Activated naive CD4-positive, alpha-beta T cell treated with anti-CD3 and anti-CD28 coated beads, Interleukin-2, amount 50 U/mL, for 24 hours (primary cell): ENCODE results near the gene ZNF407.

Experiments used
- H3K27ac Mint-ChIP-seq: one replicate; pipeline ENCODE4 v1.8.0; 2021; ENCODE audit warnings: mild to moderate bottlenecking, mixed read lengths
- H3K27me3 Mint-ChIP-seq: one replicate; pipeline ENCODE4 v1.8.0; 2021; ENCODE audit warnings: mixed read lengths
- H3K36me3 Mint-ChIP-seq: one replicate; pipeline ENCODE4 v1.8.0; 2021; ENCODE audit warnings: mixed read lengths
- H3K4me1 Mint-ChIP-seq: one replicate; pipeline ENCODE4 v1.8.0; 2021; ENCODE audit warnings: mixed read lengths
- H3K4me3 Mint-ChIP-seq: one replicate; pipeline ENCODE4 v1.8.0; 2021; ENCODE audit warnings: mild to moderate bottlenecking, mixed read lengths
- H3K9me3 Mint-ChIP-seq: one replicate; pipeline ENCODE4 v1.8.0; 2021; ENCODE audit warnings: mixed read lengths

Gene ZNF407

GRCh38 chr18:75063615-75064512, 466.2 kb downstream of the ZNF407 start:
- peaks cover 4% of the 10 kb centered on the region for H3K4me1 Mint-ChIP-seq
- H3K27ac Mint-ChIP-seq, result no peak overlapping the region
- no peaks in the 10 kb centered on the region for H3K27me3 Mint-ChIP-seq
- no peak overlapping the region for H3K4me3 Mint-ChIP-seq
- no peaks in the 10 kb centered on the region for H3K9me3 Mint-ChIP-seq
- peaks cover 9% of the 10 kb centered on the region for H3K36me3 Mint-ChIP-seq

- no peaks in the 10 kb centered on the region for H3K27me3 Mint-ChIP-seq
- H3K36me3 Mint-ChIP-seq, result peaks cover 9% of the 10 kb centered on the region
- H3K27ac Mint-ChIP-seq, result no peak overlapping the region
- no peaks in the 10 kb centered on the region for H3K9me3 Mint-ChIP-seq
- peaks cover 9% of the 10 kb centered on the region for H3K4me1 Mint-ChIP-seq
- no peak overlapping the region for H3K4me3 Mint-ChIP-seq
These were observed 466.8 kb downstream of the ZNF407 start for GRCh38 chr18:75064513-75064905.

GRCh38 chr18:75065251-75066000, 467.8 kb downstream of the ZNF407 start:
- Mint-ChIP-seq H3K27ac (no peak overlapping the region), H3K36me3 (peaks cover 9% of the 10 kb centered on the region), H3K4me3 (no peak overlapping the region), H3K4me1 (peaks cover 18% of the 10 kb centered on the region), H3K9me3 (no peaks in the 10 kb centered on the region), H3K27me3 (no peaks in the 10 kb centered on the region)

GRCh38 chr18:75066021-75066880, 468.6 kb downstream of the ZNF407 start:
- Mint-ChIP-seq H3K27me3 (no peaks in the 10 kb centered on the region), H3K27ac (no peak overlapping the region), H3K36me3 (peaks cover 9% of the 10 kb centered on the region), H3K9me3 (no peaks in the 10 kb centered on the region), H3K4me1 (peaks cover 26% of the 10 kb centered on the region), H3K4me3 (no peak overlapping the region)

GRCh38 chr18:75066936-75067335, 469.3 kb downstream of the ZNF407 start:
- H3K9me3 Mint-ChIP-seq, result no peaks in the 10 kb centered on the region
- H3K27ac Mint-ChIP-seq, result no peak overlapping the region
- H3K4me1 Mint-ChIP-seq, result peaks cover 33% of the 10 kb centered on the region
- H3K36me3 Mint-ChIP-seq, result peaks cover 7% of the 10 kb centered on the region
- H3K27me3 Mint-ChIP-seq, result no peaks in the 10 kb centered on the region
- no peak overlapping the region for H3K4me3 Mint-ChIP-seq

- H3K9me3 Mint-ChIP-seq, result no peaks in the 10 kb centered on the region
- H3K27me3 Mint-ChIP-seq, result no peaks in the 10 kb centered on the region
- peak overlapping the region; percentile 75 for H3K27ac Mint-ChIP-seq
- no peak overlapping the region for H3K4me3 Mint-ChIP-seq
- peaks cover 37% of the 10 kb centered on the region for H3K4me1 Mint-ChIP-seq
- H3K36me3 Mint-ChIP-seq, result peaks cover 9% of the 10 kb centered on the region
These were observed 470.5 kb downstream of the ZNF407 start for GRCh38 chr18:75067996-75068645.

GRCh38 chr18:75068682-75069435, 471.2 kb downstream of the ZNF407 start:
- Mint-ChIP-seq H3K4me1 (peaks cover 38% of the 10 kb centered on the region), H3K36me3 (peaks cover 10% of the 10 kb centered on the region), H3K9me3 (no peaks in the 10 kb centered on the region), H3K27ac (peak overlapping the region; percentile 47), H3K27me3 (no peaks in the 10 kb centered on the region), H3K4me3 (no peak overlapping the region)

- Mint-ChIP-seq H3K27me3 (no peaks in the 10 kb centered on the region), H3K9me3 (no peaks in the 10 kb centered on the region), H3K27ac (peak overlapping the region; percentile 98), H3K36me3 (peaks cover 12% of the 10 kb centered on the region), H3K4me1 (peaks cover 41% of the 10 kb centered on the region), H3K4me3 (peak overlapping the region; percentile 86)
These were observed 472.6 kb downstream of the ZNF407 start for GRCh38 chr18:75070235-75070624.

- Mint-ChIP-seq H3K9me3 (no peaks in the 10 kb centered on the region), H3K27me3 (no peaks in the 10 kb centered on the region), H3K36me3 (peaks cover 14% of the 10 kb centered on the region), H3K4me3 (peak overlapping the region; percentile 86), H3K4me1 (peaks cover 41% of the 10 kb centered on the region), H3K27ac (peak overlapping the region; percentile 98)
These were observed 473.2 kb downstream of the ZNF407 start for GRCh38 chr18:75070625-75071483.

GRCh38 chr18:75071484-75071785, 473.8 kb downstream of the ZNF407 start:
- Mint-ChIP-seq H3K27me3 (no peaks in the 10 kb centered on the region), H3K36me3 (peaks cover 16% of the 10 kb centered on the region), H3K27ac (peak overlapping the region; percentile 98), H3K9me3 (no peaks in the 10 kb centered on the region), H3K4me1 (peaks cover 41% of the 10 kb centered on the region), H3K4me3 (peak overlapping the region; percentile 86)

- no peaks in the 10 kb centered on the region for H3K9me3 Mint-ChIP-seq
- H3K4me3 Mint-ChIP-seq, result peak overlapping the region; percentile 86
- peaks cover 41% of the 10 kb centered on the region for H3K4me1 Mint-ChIP-seq
- H3K36me3 Mint-ChIP-seq, result peaks cover 17% of the 10 kb centered on the region
- no peak overlapping the region for H3K27ac Mint-ChIP-seq
- H3K27me3 Mint-ChIP-seq, result no peaks in the 10 kb centered on the region
These were observed 474.4 kb downstream of the ZNF407 start for GRCh38 chr18:75071866-75072671.

GRCh38 chr18:75072672-75073371, 475.2 kb downstream of the ZNF407 start:
- Mint-ChIP-seq H3K27ac (no peak overlapping the region), H3K36me3 (peaks cover 18% of the 10 kb centered on the region), H3K4me1 (peaks cover 41% of the 10 kb centered on the region), H3K4me3 (no peak overlapping the region), H3K27me3 (no peaks in the 10 kb centered on the region), H3K9me3 (no peaks in the 10 kb centered on the region)

- H3K27me3 Mint-ChIP-seq, result no peaks in the 10 kb centered on the region
- H3K36me3 Mint-ChIP-seq, result peaks cover 20% of the 10 kb centered on the region
- no peak overlapping the region for H3K4me3 Mint-ChIP-seq
- peaks cover 6% of the 10 kb centered on the region for H3K9me3 Mint-ChIP-seq
- peaks cover 39% of the 10 kb centered on the region for H3K4me1 Mint-ChIP-seq
- peak overlapping the region; percentile 27 for H3K27ac Mint-ChIP-seq
These were observed 476.0 kb downstream of the ZNF407 start for GRCh38 chr18:75073654-75074053.
